ENCODE results near the gene CLDN6. TPM values are rescaled to one million over a fixed set of nuclear protein-coding genes. Genes with fewer than 3 reads are reported as not detected.
A peak's percentile ranks its signal among the peaks of the same experiment; 100 is the strongest.

The CLDN6 gene
- total and polyA plus RNA-seq, 8 donors, result not detected

GRCh38 chr16:3019594-3020246 lies 1.7 kb upstream of the CLDN6 start:
- intact Hi-C loops (cut with DNase I; ENCODE audit: low total_unique reads), result no loop called here
- Histone ChIP-seq H3K36me3 (no peaks in the 10 kb centered on the region), H3K4me3 (peak overlapping the region; percentile 63 to 85 (median 72)), H3K27me3 (peaks cover 0 to 37% (median 20%) of the 10 kb centered on the region in 3 donors), H3K9me3 (no peaks in the 10 kb centered on the region), H3K4me1 (peaks cover 38 to 71% (median 65%) of the 10 kb centered on the region in 4 donors), H3K27ac (peak overlapping the region in 4 of 5 donors; percentile 97 to 99 (median 98))
- 26 to 37% (median 31%) methylated on average over 35 to 40 of the region's 40 CpGs for WGBS, 5 donors
- no peak for DNase-seq
- TF ChIP-seq CTCF (IDR thresholded peaks at IDR 0.05) (no peak), POLR2A (IDR thresholded peaks at IDR 0.05) (no peak), POLR2AphosphoS5 (IDR thresholded peaks at IDR 0.05) (no peak), EP300 (IDR thresholded peaks at IDR 0.05) (no peak)

- intact Hi-C loops (cut with DNase I; ENCODE audit: low total_unique reads), result no loop called here
- DNase-seq, result no peak
- H3K27me3 ChIP-seq, result peaks cover 0 to 60% (median 35%) of the 10 kb centered on the region in 3 donors
- H3K4me1 ChIP-seq, result peaks cover 22 to 54% (median 51%) of the 10 kb centered on the region in 4 donors
- 60 to 80% (median 79%) methylated on average over 11 to 20 of the region's 20 CpGs for WGBS, 5 donors
- H3K27ac ChIP-seq, result no peak overlapping the region
- no peaks in the 10 kb centered on the region for H3K36me3 ChIP-seq
- H3K9me3 ChIP-seq, result no peaks in the 10 kb centered on the region
- no peak overlapping the region for H3K4me3 ChIP-seq
- no peak for TF ChIP-seq POLR2AphosphoS5 (IDR thresholded peaks at IDR 0.05)
- no peak for TF ChIP-seq CTCF (IDR thresholded peaks at IDR 0.05)
- no peak for TF ChIP-seq POLR2A (IDR thresholded peaks at IDR 0.05)
- TF ChIP-seq EP300 (IDR thresholded peaks at IDR 0.05), result no peak
These were observed 639 bp downstream of the CLDN6 start for GRCh38 chr16:3017344-3017743.

GRCh38 chr16:3015865-3016521 lies 2.0 kb downstream of the CLDN6 start:
- WGBS, 5 donors, result 80 to 91% (median 84%) methylated on average over 9 to 13 of the region's 13 CpGs
- no peak overlapping the region for H3K4me3 ChIP-seq
- H3K9me3 ChIP-seq, result no peaks in the 10 kb centered on the region
- intact Hi-C loops (cut with DNase I; ENCODE audit: low total_unique reads), result no loop called here
- TF ChIP-seq CTCF (IDR thresholded peaks at IDR 0.05) (no peak), EP300 (IDR thresholded peaks at IDR 0.05) (no peak), POLR2A (IDR thresholded peaks at IDR 0.05) (no peak), POLR2AphosphoS5 (IDR thresholded peaks at IDR 0.05) (no peak)
- DNase-seq, result no peak
- no peaks in the 10 kb centered on the region for H3K36me3 ChIP-seq
- peaks cover 16 to 48% (median 42%) of the 10 kb centered on the region in 4 donors for H3K4me1 ChIP-seq
- no peak overlapping the region for H3K27ac ChIP-seq
- peaks cover 5 to 74% (median 46%) of the 10 kb centered on the region in 3 donors for H3K27me3 ChIP-seq

- intact Hi-C loops (cut with DNase I; ENCODE audit: low total_unique reads), result no loop called here
- 85 to 94% (median 90%) methylated on average over 6 of the region's 6 CpGs for WGBS, 5 donors
- no peaks in the 10 kb centered on the region for H3K9me3 ChIP-seq
- H3K27ac ChIP-seq, result no peak overlapping the region
- no peak for TF ChIP-seq POLR2AphosphoS5 (IDR thresholded peaks at IDR 0.05)
- no peak for TF ChIP-seq CTCF (IDR thresholded peaks at IDR 0.05)
- TF ChIP-seq EP300 (IDR thresholded peaks at IDR 0.05), result no peak
- no peak for TF ChIP-seq POLR2A (IDR thresholded peaks at IDR 0.05)
- H3K27me3 ChIP-seq, result peaks cover 5 to 83% (median 50%) of the 10 kb centered on the region in 3 donors
- H3K36me3 ChIP-seq, result no peaks in the 10 kb centered on the region
- DNase-seq, result no peak
- H3K4me1 ChIP-seq, result peaks cover 19 to 48% (median 36%) of the 10 kb centered on the region in 4 donors
- H3K4me3 ChIP-seq, result no peak overlapping the region
These were observed 3.0 kb downstream of the CLDN6 start for GRCh38 chr16:3014971-3015370.

Data from stomach (tissue), 9 donors.